ENCODE results near the gene CMTM5. TPM values are rescaled to one million over a fixed set of nuclear protein-coding genes. Genes with fewer than 3 reads are reported as not detected.
"Not testable (repeated sequence)": the region's sequence is repeated elsewhere in the genome, so short reads cannot be mapped to it uniquely, and the experiment has no call there.

CMTM5 gene
- total RNA-seq, 1 donor from 2014 or later, result not detected

- H3K27ac Mint-ChIP-seq (ENCODE audit: unreplicated experiment), result no peak overlapping the region
- no peak overlapping the region for H3K4me3 Mint-ChIP-seq (ENCODE audit: unreplicated experiment)
- DNase-seq (ENCODE audit: low spot score), result no peak
- H3K36me3 Mint-ChIP-seq (ENCODE audit: low read depth), result no peaks in the 10 kb centered on the region
- no peaks in the 10 kb centered on the region for H3K4me1 Mint-ChIP-seq (ENCODE audit: low read depth)
- TF ChIP-seq CTCF (IDR thresholded peaks at IDR 0.05), result no peak
- H3K9me3 Mint-ChIP-seq (ENCODE audit: low read depth), result no peaks in the 10 kb centered on the region
- H3K27me3 Mint-ChIP-seq (ENCODE audit: low read depth), result peaks cover 33% of the 10 kb centered on the region
These were observed 22.7 kb downstream of the CMTM5 start for GRCh38 chr14:23399591-23399990.

GRCh38 chr14:23400496-23401149 lies 23.8 kb downstream of the CMTM5 start:
- not testable (repeated sequence) for DNase-seq (ENCODE audit: low spot score); H3K4me1 Mint-ChIP-seq (ENCODE audit: low read depth); H3K9me3 Mint-ChIP-seq (ENCODE audit: low read depth); H3K4me3 Mint-ChIP-seq (ENCODE audit: unreplicated experiment); H3K36me3 Mint-ChIP-seq (ENCODE audit: low read depth); H3K27ac Mint-ChIP-seq (ENCODE audit: unreplicated experiment)
- peaks cover 35% of the 10 kb centered on the region for H3K27me3 Mint-ChIP-seq (ENCODE audit: low read depth)

GRCh38 chr14:23401291-23401690 lies 24.4 kb downstream of the CMTM5 start:
- no peak overlapping the region for H3K27ac Mint-ChIP-seq (ENCODE audit: unreplicated experiment)
- peaks cover 39% of the 10 kb centered on the region for H3K27me3 Mint-ChIP-seq (ENCODE audit: low read depth)
- TF ChIP-seq CTCF (IDR thresholded peaks at IDR 0.05), result no peak
- no peaks in the 10 kb centered on the region for H3K36me3 Mint-ChIP-seq (ENCODE audit: low read depth)
- no peak for DNase-seq (ENCODE audit: low spot score)
- no peaks in the 10 kb centered on the region for H3K4me1 Mint-ChIP-seq (ENCODE audit: low read depth)
- H3K9me3 Mint-ChIP-seq (ENCODE audit: low read depth), result no peaks in the 10 kb centered on the region
- no peak overlapping the region for H3K4me3 Mint-ChIP-seq (ENCODE audit: unreplicated experiment)

GRCh38 chr14:23402296-23403138 lies 25.7 kb downstream of the CMTM5 start:
- Mint-ChIP-seq H3K4me1 (ENCODE audit: low read depth) (no peaks in the 10 kb centered on the region), H3K4me3 (ENCODE audit: unreplicated experiment) (no peak overlapping the region), H3K36me3 (ENCODE audit: low read depth) (no peaks in the 10 kb centered on the region), H3K27me3 (ENCODE audit: low read depth) (peaks cover 45% of the 10 kb centered on the region), H3K9me3 (ENCODE audit: low read depth) (no peaks in the 10 kb centered on the region), H3K27ac (ENCODE audit: unreplicated experiment) (no peak overlapping the region)
- no peak for DNase-seq (ENCODE audit: low spot score)
- no peak for TF ChIP-seq CTCF (IDR thresholded peaks at IDR 0.05)

- Mint-ChIP-seq H3K27me3 (ENCODE audit: low read depth) (peaks cover 48% of the 10 kb centered on the region), H3K9me3 (ENCODE audit: low read depth) (no peaks in the 10 kb centered on the region), H3K4me1 (ENCODE audit: low read depth) (no peaks in the 10 kb centered on the region), H3K36me3 (ENCODE audit: low read depth) (no peaks in the 10 kb centered on the region), H3K27ac (ENCODE audit: unreplicated experiment) (no peak overlapping the region), H3K4me3 (ENCODE audit: unreplicated experiment) (no peak overlapping the region)
- no peak for TF ChIP-seq CTCF (IDR thresholded peaks at IDR 0.05)
- no peak for DNase-seq (ENCODE audit: low spot score)
These were observed 26.2 kb downstream of the CMTM5 start for GRCh38 chr14:23403139-23403438.
